Measurements from ENCODE around the gene AHDC1. TPM values are rescaled to one million over a fixed set of nuclear protein-coding genes. Genes with fewer than 3 reads are reported as not detected.

The AHDC1 gene
- total RNA-seq, 1 experiment from 2014 or later: 33.7 TPM

- ATAC-seq: no peak
- no peaks in the 10 kb centered on the region for H3K79me2 ChIP-seq (ENCODE audit: insufficient read depth, low read length)
- H3K9me2 ChIP-seq (ENCODE audit: insufficient read depth): no peaks in the 10 kb centered on the region
- H4K20me1 ChIP-seq (ENCODE audit: insufficient read depth): no peaks in the 10 kb centered on the region
- ChIA-PET RAD21 (ENCODE audit: low non-redundant PET in 1 of 2, low total read pairs in 2 of 2, uncharacterized antibody in 2 of 2, unreplicated experiment in 2 of 2) (no interaction called here), POLR2A (no interaction called here), CTCF (no interaction called here)
- H3K4me1 ChIP-seq (ENCODE audit: control insufficient read depth in 1 of 2, insufficient read depth in 2 of 2, low read length in 2 of 2): peaks cover 0 to 3% of the 10 kb centered on the region in 2 experiments; a peak in 1 of 4 replicates
- no peaks in the 10 kb centered on the region for H3K27me3 ChIP-seq (ENCODE audit: insufficient read depth, low read length)
- intact Hi-C loops (cut with micrococcal nuclease): no loop called here
- TF ChIP-seq POLR2A (IDR thresholded peaks at IDR 0.05; ENCODE audit: borderline replicate concordance, extremely low read depth, insufficient read depth, insufficient read length) (no peak), CBX3 (IDR thresholded peaks at IDR 0.05; ENCODE audit: low read depth) (no peak)
- no peak overlapping the region for H3K4me3 ChIP-seq (replicated peaks in 1 of 2; ENCODE audit: low read depth in 1 of 2, low read length in 2 of 2)
- no peak overlapping the region for H3K27ac ChIP-seq (ENCODE audit: low read depth, low read length)
- H3K9ac ChIP-seq (ENCODE audit: low read length): no peak overlapping the region
- no peak overlapping the region for H2AFZ ChIP-seq (ENCODE audit: low read depth, low read length, poor library complexity, severe bottlenecking)
- DNase-seq (ENCODE audit: low read depth, low spot score): no peak
- H3K36me3 ChIP-seq (ENCODE audit: control insufficient read depth in 1 of 2, insufficient read depth in 2 of 2, low read length in 2 of 2): no peaks in the 10 kb centered on the region
- no peaks in the 10 kb centered on the region for H3K9me3 ChIP-seq (ENCODE audit: control insufficient read depth in 1 of 2, insufficient read depth in 1 of 2, low read depth in 1 of 2, low read length in 2 of 2)
- no TSS peak for BruUV-seq (replicated peaks)
- H3K4me2 ChIP-seq (ENCODE audit: low read length): no peak overlapping the region
Measured at GRCh38 chr1:27630859-27631491, 27.0 kb upstream of the AHDC1 start.

GRCh38 chr1:27628712-27629111 is 24.8 kb upstream of the AHDC1 start:
- intact Hi-C loops (cut with micrococcal nuclease): no loop called here
- Histone ChIP-seq H3K79me2 (ENCODE audit: insufficient read depth, low read length) (no peaks in the 10 kb centered on the region), H3K4me3 (replicated peaks in 1 of 2; ENCODE audit: low read depth in 1 of 2, low read length in 2 of 2) (no peak overlapping the region), H3K9ac (ENCODE audit: low read length) (no peak overlapping the region), H4K20me1 (ENCODE audit: insufficient read depth) (no peaks in the 10 kb centered on the region), H3K27me3 (ENCODE audit: insufficient read depth, low read length) (no peaks in the 10 kb centered on the region), H3K36me3 (ENCODE audit: control insufficient read depth in 1 of 2, insufficient read depth in 2 of 2, low read length in 2 of 2) (no peaks in the 10 kb centered on the region), H3K4me1 (ENCODE audit: control insufficient read depth in 1 of 2, insufficient read depth in 2 of 2, low read length in 2 of 2) (peaks cover 0 to 3% of the 10 kb centered on the region in 2 experiments; a peak in 1 of 4 replicates), H3K27ac (ENCODE audit: low read depth, low read length) (no peak overlapping the region), H2AFZ (ENCODE audit: low read depth, low read length, poor library complexity, severe bottlenecking) (no peak overlapping the region), H3K4me2 (ENCODE audit: low read length) (no peak overlapping the region), H3K9me3 (ENCODE audit: control insufficient read depth in 1 of 2, insufficient read depth in 1 of 2, low read depth in 1 of 2, low read length in 2 of 2) (no peaks in the 10 kb centered on the region), H3K9me2 (ENCODE audit: insufficient read depth) (no peaks in the 10 kb centered on the region)
- CTCF ChIA-PET: interaction anchor here (1.9 kb wide), 1 partner anchor 40 kb away, joined by 5 read pairs; no protein-coding TSS in a partner anchor
- DNase-seq (ENCODE audit: low read depth, low spot score) (no peak), ATAC-seq (no peak)
- RAD21 ChIA-PET (ENCODE audit: low non-redundant PET in 1 of 2, low total read pairs in 2 of 2, uncharacterized antibody in 2 of 2, unreplicated experiment in 2 of 2): interaction anchor here in 1 of 2 experiments (0.8 kb wide), 1 partner anchor 8 kb away, joined by 3 read pairs; no protein-coding TSS in a partner anchor
- BruUV-seq (replicated peaks): no TSS peak
- POLR2A ChIA-PET: no interaction called here
- no peak for TF ChIP-seq RAD21 (IDR thresholded peaks at IDR 0.05; ENCODE audit: low read depth)
- no peak for TF ChIP-seq ATF3 (IDR thresholded peaks at IDR 0.05)
- TF ChIP-seq TCF7L2 (IDR thresholded peaks at IDR 0.05; ENCODE audit: borderline replicate concordance, extremely low read depth, insufficient read depth, insufficient read length): no peak
- no peak for TF ChIP-seq REST (IDR thresholded peaks at IDR 0.05; ENCODE audit: low read depth)
- no peak for TF ChIP-seq ZBTB33 (IDR thresholded peaks at IDR 0.05; ENCODE audit: extremely low read depth, insufficient replicate concordance, low read length)
- TF ChIP-seq EZH2 (IDR thresholded peaks at IDR 0.05): no peak
- TF ChIP-seq SIN3A (IDR thresholded peaks at IDR 0.05; ENCODE audit: low read depth): no peak
- no peak for TF ChIP-seq FOSL1 (IDR thresholded peaks at IDR 0.05; ENCODE audit: low read depth)
- no peak for TF ChIP-seq CTCF (IDR thresholded peaks at IDR 0.05 in 2 of 3, conservative IDR thresholded peaks at IDR 0.05 in 1 of 3; ENCODE audit: borderline replicate concordance in 1 of 3, insufficient read depth in 1 of 3, low read depth in 2 of 3, low read length in 2 of 3)
- TF ChIP-seq CBX3 (IDR thresholded peaks at IDR 0.05; ENCODE audit: low read depth): no peak
- TF ChIP-seq ZFX (IDR thresholded peaks at IDR 0.05): no peak

All from HCT116 (cell line).